Measurements from ENCODE around the gene GABARAP.
"Not testable (repeated sequence)": the region's sequence is repeated elsewhere in the genome, so short reads cannot be mapped to it uniquely, and the experiment has no call there.

GRCh38 chr17:7243838-7244237 lies 1.6 kb upstream of the GABARAP start:
- not testable (repeated sequence) for TF ChIP-seq POLR2AphosphoS5, POLR2A, TAF1 (IDR thresholded peaks at IDR 0.05; ENCODE audit: low read depth, low read length)

All from GM12891 (cell line).